Activated T-cell treated with anti-CD3 and anti-CD28 coated beads, Interleukin-2, amount 50 U/mL, for 24 hours (primary cell): ENCODE data around the gene GOLGA3.
"Not testable (repeated sequence)": the region's sequence is repeated elsewhere in the genome, so short reads cannot be mapped to it uniquely, and the experiment has no call there.

Source experiments
- DNase-seq: peaks from one replicate; pipeline ENCODE4 v3.0.0-alpha.2; 2020
- H3K27ac Mint-ChIP-seq: 2 replicates; pipeline ENCODE4 v1.8.0; 2020; ENCODE audit warnings: mild to moderate bottlenecking, mixed read lengths
- H3K27me3 Mint-ChIP-seq: 2 replicates; pipeline ENCODE4 v1.8.0; 2020; ENCODE audit warnings: mixed read lengths
- H3K36me3 Mint-ChIP-seq: 2 replicates; pipeline ENCODE4 v1.8.0; 2020; ENCODE audit warnings: low read depth, mixed read lengths
- H3K4me1 Mint-ChIP-seq: 2 replicates; pipeline ENCODE4 v1.8.0; 2020; ENCODE audit warnings: low read depth, mixed read lengths
- H3K4me3 Mint-ChIP-seq: 2 replicates; pipeline ENCODE4 v1.8.0; 2020; ENCODE audit warnings: mild to moderate bottlenecking, moderate library complexity, mixed read lengths
- H3K9me3 Mint-ChIP-seq: 2 replicates; pipeline ENCODE4 v1.8.0; 2020; ENCODE audit warnings: mixed read lengths

The GOLGA3 gene

GRCh38 chr12:132853285-132854092 lies 24.8 kb upstream of the GOLGA3 start:
- H3K4me1 Mint-ChIP-seq: no peaks in the 10 kb centered on the region
- no peaks in the 10 kb centered on the region for H3K27me3 Mint-ChIP-seq
- DNase-seq: no peak
- no peaks in the 10 kb centered on the region for H3K9me3 Mint-ChIP-seq
- H3K27ac Mint-ChIP-seq: no peak overlapping the region
- H3K4me3 Mint-ChIP-seq: no peak overlapping the region
- H3K36me3 Mint-ChIP-seq: peaks cover 89% of the 10 kb centered on the region

DNA sequence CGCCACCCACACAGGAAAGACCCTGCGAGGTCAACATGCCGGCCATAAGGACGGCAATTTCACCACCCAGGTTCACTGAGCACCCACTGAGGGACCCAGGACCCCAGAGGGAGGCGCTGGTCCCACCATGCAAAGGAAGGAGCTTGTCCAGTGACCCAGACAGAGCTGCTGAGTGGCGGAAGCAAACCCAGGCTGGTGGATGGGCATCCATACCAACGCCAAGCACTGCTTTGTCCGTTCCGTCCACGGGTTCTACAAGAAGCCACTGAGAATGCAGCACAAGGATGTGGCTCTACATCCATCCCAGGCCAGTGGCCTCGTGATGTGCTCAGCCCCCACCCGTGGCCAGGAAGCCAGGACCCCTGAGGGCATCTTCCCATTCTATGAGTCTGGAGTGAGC lies 23.8 kb upstream of the GOLGA3 start:
- Mint-ChIP-seq H3K4me3 (no peak overlapping the region), H3K27ac (no peak overlapping the region), H3K27me3 (no peaks in the 10 kb centered on the region), H3K36me3 (peaks cover 90% of the 10 kb centered on the region), H3K9me3 (no peaks in the 10 kb centered on the region), H3K4me1 (peaks cover 2% of the 10 kb centered on the region)
- no peak for DNase-seq

DNA sequence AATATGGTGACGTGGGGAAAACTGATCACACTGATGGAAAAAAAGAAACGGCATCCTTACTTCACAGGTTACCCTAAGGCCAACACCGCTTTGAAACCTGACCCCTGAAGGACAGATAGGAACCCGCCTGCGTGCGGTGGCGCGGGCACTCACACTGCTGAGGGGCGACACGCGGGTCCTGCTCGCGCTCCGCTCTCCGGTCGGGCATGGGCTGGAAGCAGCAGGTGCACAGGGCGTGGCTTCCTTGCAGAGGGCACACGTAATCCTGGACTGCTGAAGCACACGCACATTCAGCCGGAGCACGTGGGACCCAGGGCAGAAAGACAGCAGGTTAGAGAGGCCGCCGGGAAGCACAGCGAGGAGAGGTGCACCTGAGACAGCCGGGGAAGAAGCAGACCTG lies 22.8 kb upstream of the GOLGA3 start:
- no peak overlapping the region for H3K27ac Mint-ChIP-seq
- H3K4me1 Mint-ChIP-seq: peaks cover 2% of the 10 kb centered on the region
- H3K9me3 Mint-ChIP-seq: no peaks in the 10 kb centered on the region
- DNase-seq: no peak
- no peak overlapping the region for H3K4me3 Mint-ChIP-seq
- H3K36me3 Mint-ChIP-seq: peaks cover 94% of the 10 kb centered on the region
- H3K27me3 Mint-ChIP-seq: no peaks in the 10 kb centered on the region

- Mint-ChIP-seq H3K36me3 (peaks cover 93% of the 10 kb centered on the region), H3K27ac (no peak overlapping the region), H3K4me3 (no peak overlapping the region), H3K27me3 (no peaks in the 10 kb centered on the region), H3K9me3 (no peaks in the 10 kb centered on the region), H3K4me1 (peaks cover 2% of the 10 kb centered on the region)
- DNase-seq: no peak
These were observed 21.6 kb upstream of the GOLGA3 start for GRCh38 chr12:132850291-132850690.

DNA sequence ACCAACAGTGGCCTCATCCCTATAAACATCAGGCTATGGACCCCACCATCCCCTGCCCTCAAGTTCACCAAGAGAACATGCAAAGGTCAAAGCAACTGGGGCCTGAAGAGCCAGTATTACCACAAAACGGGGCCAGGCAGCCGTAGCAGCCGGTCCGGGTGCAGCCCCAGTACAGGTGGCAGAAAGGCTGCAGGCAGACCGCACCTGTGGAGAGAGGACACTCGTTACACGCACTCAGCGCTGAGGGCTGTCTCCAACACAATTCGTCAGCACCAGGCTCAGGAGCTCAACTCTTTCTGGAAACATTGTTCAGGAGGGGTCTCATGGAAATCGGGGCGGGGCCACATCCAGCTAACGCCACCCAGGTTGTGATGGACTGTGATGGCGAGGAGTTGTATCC lies 19.9 kb upstream of the GOLGA3 start:
- Mint-ChIP-seq H3K4me3 (no peak overlapping the region), H3K4me1 (peaks cover 2% of the 10 kb centered on the region), H3K36me3 (peaks cover 89% of the 10 kb centered on the region), H3K9me3 (no peaks in the 10 kb centered on the region), H3K27me3 (no peaks in the 10 kb centered on the region), H3K27ac (peak overlapping the region; percentile 61)
- no peak for DNase-seq

GRCh38 chr12:132847363-132848356 lies 19.0 kb upstream of the GOLGA3 start:
- H3K27ac Mint-ChIP-seq: peak overlapping the region; percentile 18
- no peak for DNase-seq
- H3K9me3 Mint-ChIP-seq: no peaks in the 10 kb centered on the region
- no peak overlapping the region for H3K4me3 Mint-ChIP-seq
- no peaks in the 10 kb centered on the region for H3K27me3 Mint-ChIP-seq
- H3K36me3 Mint-ChIP-seq: peaks cover 89% of the 10 kb centered on the region
- H3K4me1 Mint-ChIP-seq: peaks cover 2% of the 10 kb centered on the region

DNA sequence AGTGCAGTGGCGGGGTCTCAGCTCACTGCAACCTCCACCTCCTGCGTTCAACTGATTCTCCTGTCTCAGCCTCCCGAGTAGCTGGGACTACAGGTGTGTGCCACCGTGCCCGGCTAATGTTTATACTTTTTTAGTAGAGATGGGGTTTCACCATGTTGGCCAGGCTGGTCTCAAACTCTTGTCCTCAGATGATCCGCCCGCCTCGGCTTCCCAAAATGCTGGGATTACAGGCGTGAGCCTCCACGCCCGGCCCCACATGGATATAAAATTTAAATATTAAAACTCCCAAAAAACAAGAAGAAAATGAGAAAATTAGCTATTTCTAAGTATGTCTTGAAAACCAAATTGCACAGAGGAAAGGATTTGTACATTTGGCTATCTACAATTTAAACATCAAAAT lies 16.0 kb upstream of the GOLGA3 start:
- not testable (repeated sequence) for H3K27ac Mint-ChIP-seq, H3K9me3 Mint-ChIP-seq, H3K27me3 Mint-ChIP-seq, H3K4me1 Mint-ChIP-seq, H3K4me3 Mint-ChIP-seq, DNase-seq
- H3K36me3 Mint-ChIP-seq: peaks cover 88% of the 10 kb centered on the region

- peaks cover 82% of the 10 kb centered on the region for H3K36me3 Mint-ChIP-seq
- H3K9me3 Mint-ChIP-seq: no peaks in the 10 kb centered on the region
- H3K27ac Mint-ChIP-seq: peak overlapping the region; percentile 0
- no peaks in the 10 kb centered on the region for H3K4me1 Mint-ChIP-seq
- no peaks in the 10 kb centered on the region for H3K27me3 Mint-ChIP-seq
- H3K4me3 Mint-ChIP-seq: no peak overlapping the region
- no peak for DNase-seq
These were observed 13.9 kb upstream of the GOLGA3 start for GRCh38 chr12:132842449-132843045.

DNA sequence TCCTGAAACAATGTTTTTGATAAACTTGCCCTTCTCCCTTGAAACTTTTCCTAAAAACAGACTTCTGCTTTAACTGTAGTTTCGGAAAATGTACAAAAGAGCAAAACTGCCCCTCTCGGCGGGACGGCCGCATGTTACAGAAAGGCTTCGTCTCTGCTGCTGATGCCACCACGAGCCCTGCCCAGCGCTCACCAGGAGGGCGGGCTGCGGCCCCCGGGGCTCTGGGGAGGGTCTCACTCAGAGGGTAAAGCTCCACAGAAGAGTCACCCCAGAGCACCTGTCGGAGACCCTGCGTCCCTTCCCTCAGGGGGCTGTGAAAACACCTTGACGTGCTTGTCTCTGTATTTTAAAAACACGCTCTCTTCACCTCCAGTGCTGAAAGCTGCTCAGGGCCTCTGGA lies 12.5 kb upstream of the GOLGA3 start:
- peaks cover 10% of the 10 kb centered on the region for H3K4me1 Mint-ChIP-seq
- peaks cover 80% of the 10 kb centered on the region for H3K36me3 Mint-ChIP-seq
- H3K27ac Mint-ChIP-seq: no peak overlapping the region
- no peaks in the 10 kb centered on the region for H3K9me3 Mint-ChIP-seq
- H3K4me3 Mint-ChIP-seq: no peak overlapping the region
- no peak for DNase-seq
- H3K27me3 Mint-ChIP-seq: no peaks in the 10 kb centered on the region

DNA sequence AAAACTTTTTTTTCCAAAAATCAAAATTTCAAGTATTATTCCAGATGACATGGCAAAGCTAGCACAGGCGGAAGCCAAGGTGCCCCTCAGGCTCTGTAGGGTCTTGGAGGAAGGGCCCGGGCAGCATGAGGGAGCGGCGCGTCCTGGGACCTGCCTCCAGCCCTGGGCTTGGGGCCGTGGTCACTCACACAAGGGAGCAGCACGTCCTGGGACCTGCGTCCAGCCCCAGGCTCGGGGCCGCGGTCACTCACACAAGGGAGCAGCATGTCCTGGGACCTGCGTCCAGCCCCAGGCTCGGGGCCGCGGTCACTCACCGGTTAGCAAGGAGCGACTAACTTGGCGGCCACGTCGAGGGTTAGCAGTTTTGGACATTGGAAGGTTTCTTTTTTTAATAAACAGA lies 11.9 kb upstream of the GOLGA3 start:
- H3K27ac Mint-ChIP-seq: no peak overlapping the region
- peaks cover 11% of the 10 kb centered on the region for H3K4me1 Mint-ChIP-seq
- H3K9me3 Mint-ChIP-seq: no peaks in the 10 kb centered on the region
- H3K27me3 Mint-ChIP-seq: no peaks in the 10 kb centered on the region
- DNase-seq: no peak
- H3K4me3 Mint-ChIP-seq: no peak overlapping the region
- peaks cover 74% of the 10 kb centered on the region for H3K36me3 Mint-ChIP-seq

- Mint-ChIP-seq H3K27ac (no peak overlapping the region), H3K4me3 (no peak overlapping the region), H3K27me3 (no peaks in the 10 kb centered on the region), H3K9me3 (no peaks in the 10 kb centered on the region), H3K36me3 (peaks cover 74% of the 10 kb centered on the region), H3K4me1 (peaks cover 20% of the 10 kb centered on the region)
- no peak for DNase-seq
These were observed 11.0 kb upstream of the GOLGA3 start for GRCh38 chr12:132839558-132840235.

GRCh38 chr12:132838410-132839080 lies 9.9 kb upstream of the GOLGA3 start:
- Mint-ChIP-seq H3K27me3 (no peaks in the 10 kb centered on the region), H3K9me3 (no peaks in the 10 kb centered on the region), H3K27ac (no peak overlapping the region), H3K36me3 (peaks cover 73% of the 10 kb centered on the region), H3K4me3 (no peak overlapping the region), H3K4me1 (peaks cover 31% of the 10 kb centered on the region)
- DNase-seq: no peak

DNA sequence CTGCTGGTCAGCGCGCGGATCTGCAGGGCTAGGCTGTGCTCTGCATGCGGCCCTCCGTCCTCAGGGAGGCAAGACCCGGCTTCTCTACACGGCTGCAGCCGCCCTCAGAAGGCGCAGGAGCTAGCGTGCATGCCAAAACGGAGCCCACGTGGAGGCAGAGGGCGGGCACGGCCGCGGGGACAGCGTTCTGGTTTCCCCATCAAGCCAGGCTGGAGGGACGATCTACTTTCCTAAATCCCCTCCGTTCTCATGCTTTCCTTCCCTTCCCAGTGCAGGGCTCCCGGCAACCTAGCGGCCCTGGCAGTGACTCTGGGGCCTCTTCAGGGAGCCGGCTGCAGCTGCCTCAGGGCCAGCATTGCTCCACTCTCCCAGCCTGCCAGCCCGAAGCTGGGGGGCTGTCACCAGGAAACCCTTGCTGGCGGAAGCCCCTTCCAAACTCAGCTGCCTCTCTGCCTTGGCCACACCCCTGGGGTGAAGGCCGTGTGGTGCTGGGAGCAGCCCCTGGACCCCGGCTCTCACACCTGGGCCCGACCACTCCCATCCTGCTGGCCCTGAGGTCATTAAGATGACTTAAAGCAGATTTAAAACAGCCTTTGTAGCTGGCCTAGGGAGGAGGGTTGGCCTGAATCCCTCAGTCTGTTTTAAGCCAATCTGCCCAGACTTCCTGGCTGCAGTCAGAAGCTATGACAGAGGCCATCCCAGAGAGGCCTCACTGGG lies 9.2 kb upstream of the GOLGA3 start:
- H3K36me3 Mint-ChIP-seq: peaks cover 71% of the 10 kb centered on the region

More for the DNA sequence above, 9.2 kb upstream of the GOLGA3 start:
- Mint-ChIP-seq H3K27me3 (no peaks in the 10 kb centered on the region), H3K4me1 (peaks cover 32% of the 10 kb centered on the region), H3K4me3 (no peak overlapping the region), H3K9me3 (no peaks in the 10 kb centered on the region), H3K27ac (peak overlapping the region; percentile 33)
- no peak for DNase-seq
